NK-92 treated with Interleukin-12 subunit alpha and Interleukin-12 subunit beta, amount 100 ng/mL, for 24 hours (cell line): ENCODE results near the gene DDX18.
"Not testable (repeated sequence)": the region's sequence is repeated elsewhere in the genome, so short reads cannot be mapped to it uniquely, and the experiment has no call there.

Source experiments
- DNase-seq: peaks from one replicate; lab custom pipeline; 2025; lab: John Stamatoyannopoulos, UW

Gene DDX18

DNA sequence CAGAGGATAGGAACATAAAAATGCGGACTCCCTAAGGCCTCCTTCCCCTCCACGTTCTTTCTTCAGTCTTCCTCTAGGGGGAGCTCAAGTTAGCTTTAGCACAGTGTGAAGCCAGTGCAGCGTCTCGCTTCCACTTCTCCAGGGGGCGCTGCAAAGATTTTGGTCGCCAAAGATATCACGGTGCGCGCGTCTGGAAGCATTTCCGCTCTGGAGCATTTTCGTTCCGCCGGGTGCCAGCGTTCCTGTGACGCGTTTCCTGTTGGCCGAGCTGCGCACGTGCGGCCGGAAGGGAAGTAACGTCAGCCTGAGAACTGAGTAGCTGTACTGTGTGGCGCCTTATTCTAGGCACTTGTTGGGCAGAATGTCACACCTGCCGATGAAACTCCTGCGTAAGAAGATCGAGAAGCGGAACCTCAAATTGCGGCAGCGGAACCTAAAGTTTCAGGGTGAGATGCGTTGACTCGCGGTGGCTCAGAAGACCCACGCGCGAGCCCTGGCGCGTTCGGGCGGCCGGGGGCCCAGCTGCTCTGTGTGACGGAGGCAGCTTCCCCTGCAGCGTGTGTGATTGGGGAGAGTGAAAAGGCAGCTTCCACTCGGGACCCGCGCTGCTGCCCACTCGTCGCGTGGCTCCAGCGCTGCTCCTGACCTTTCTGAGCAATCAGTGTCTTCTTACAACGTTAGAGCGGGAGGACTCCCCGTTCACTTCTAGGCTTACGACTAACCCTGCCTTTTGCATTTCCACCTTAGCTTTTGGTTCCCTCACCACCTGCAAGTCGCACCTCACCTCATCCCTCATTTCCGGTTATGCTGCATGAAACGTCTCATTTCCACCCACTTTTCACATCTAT is at the start of gene DDX18:
Gene DDX18, plus strand, starts transcription at position 275 of the 848 bp plus-strand sequence. Its CDS starts 87 bp downstream, at position 362.
- DNase-seq = peak; percentile 94

DNA sequence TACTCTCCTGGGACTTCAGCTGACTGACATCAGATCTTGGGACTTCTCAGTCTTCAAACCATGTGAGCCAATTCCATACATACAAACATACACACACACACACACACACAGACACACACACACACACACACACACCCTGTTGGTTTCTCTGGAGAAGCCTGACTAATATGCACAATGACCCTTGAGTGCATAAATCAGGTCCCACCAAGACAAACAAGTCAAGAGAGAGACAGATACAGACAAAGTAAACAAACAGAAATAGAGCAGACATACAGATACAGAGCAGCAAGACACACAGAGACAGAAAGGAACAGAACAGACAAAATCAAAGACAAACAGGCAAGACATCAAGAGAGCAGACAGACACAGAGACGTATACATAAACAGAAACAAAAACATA is 43.8 kb upstream of the DDX18 start:
- no peak for DNase-seq

DNA sequence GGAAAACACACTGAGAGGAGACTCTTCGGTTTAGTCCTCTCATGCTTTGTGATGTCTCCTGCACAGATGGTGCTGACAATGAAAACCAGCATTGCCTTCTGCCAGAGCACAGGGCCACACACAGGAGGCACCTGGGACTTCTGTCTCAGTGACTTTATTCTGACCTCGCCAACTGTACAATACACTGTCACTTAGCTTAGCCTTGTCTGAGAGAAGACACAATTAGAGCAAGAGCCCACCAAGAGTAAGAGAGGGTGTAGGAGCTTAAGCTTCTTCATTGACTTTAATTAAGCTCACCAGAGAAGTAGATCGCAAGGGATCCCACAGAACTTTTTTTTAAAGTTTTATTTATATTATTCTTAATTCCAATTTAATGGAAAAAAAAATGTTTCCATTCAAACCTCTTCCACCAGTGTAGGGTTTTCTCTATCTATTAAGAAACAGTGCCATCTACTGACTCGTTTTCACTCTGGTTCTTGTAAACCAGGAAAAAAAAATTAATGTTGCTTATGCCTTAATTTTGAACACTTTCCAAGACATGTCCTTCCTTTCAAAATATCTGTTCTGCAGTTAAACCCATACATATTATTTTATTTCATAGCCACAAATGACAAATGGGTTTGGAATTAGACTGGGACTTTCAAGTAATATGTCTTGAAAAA is 42.4 kb upstream of the DDX18 start:
- no peak for DNase-seq

DNA sequence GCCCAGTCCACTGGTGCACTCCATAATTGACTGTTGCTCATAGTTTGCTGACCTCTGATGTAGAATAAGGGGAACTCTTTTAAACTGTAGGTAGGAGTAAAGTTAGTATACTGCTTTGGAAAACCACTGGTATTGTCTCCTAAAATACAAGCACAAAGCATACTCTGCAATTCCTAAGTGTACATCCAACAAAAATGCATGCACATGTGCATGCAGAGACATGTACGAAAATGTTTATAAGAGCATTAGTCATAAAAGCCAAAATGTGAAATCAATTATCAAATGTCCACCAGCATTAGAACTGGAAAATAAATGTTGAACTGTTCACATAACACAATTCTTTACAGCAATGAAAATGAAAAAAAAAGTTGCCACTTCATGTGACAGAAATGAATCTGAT is 39.8 kb upstream of the DDX18 start:
- DNase-seq = no peak

DNA sequence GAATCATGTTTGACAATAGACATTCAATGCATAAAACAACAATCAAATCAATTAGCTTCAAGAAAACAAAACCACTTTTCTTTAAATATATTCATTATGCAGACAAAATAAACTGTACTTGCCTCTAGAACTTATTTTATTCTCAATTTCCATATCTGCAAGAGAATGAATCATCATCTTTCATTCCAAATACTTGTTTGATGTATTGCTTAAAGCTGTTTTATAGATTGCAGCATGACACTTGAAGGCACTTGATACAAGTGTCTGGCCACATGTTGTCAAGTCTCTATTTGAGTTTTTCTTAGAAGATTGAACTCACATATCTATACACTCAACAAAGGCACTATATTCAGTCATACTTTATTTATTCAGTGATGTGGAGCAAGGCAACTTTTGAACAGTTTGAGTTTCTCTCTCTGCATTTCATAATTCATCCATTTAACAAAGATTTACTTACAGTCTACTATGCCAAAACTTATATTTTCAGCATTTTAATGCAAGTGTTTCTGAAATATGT is 38.7 kb upstream of the DDX18 start:
- no peak for DNase-seq

DNA sequence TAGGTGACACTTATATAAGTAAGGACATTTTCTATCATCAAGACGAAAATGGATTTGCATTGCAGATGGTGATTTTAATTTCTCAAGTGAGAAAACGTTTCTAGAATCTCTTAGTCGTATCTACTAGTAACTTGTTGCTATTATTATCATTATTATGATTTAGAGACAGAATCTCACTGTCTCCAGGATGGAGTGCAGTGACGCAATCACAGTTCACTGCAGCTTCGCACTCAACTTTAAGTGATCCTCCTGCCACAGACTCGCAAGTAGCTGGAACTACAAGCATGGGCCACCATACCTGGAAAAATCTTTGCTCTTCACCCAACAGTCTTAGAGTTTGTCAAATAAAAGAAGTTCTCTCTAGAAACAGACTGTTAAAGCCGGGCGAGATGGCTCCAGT is 37.6 kb upstream of the DDX18 start:
- DNase-seq = no peak

DNA sequence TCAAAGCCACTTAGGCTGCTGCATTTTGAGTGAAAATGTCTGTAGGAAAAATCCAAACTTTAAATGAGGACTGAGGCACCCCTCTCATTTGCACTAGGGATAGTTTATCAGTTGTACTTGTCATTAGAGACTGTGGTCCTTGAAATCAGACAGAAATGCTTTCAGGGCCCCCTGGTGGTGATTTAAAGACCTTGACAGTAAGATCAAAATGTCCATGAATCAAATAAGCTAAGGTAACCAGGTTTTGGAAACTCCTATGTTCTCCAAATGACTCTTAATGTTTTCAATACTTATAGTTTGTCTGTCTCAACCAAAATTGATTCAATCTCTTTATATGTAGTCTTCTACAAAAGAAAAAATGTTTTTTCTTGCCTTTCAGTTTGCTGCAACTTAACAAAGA is 28.8 kb upstream of the DDX18 start:
- DNase-seq = peak; percentile 3

DNA sequence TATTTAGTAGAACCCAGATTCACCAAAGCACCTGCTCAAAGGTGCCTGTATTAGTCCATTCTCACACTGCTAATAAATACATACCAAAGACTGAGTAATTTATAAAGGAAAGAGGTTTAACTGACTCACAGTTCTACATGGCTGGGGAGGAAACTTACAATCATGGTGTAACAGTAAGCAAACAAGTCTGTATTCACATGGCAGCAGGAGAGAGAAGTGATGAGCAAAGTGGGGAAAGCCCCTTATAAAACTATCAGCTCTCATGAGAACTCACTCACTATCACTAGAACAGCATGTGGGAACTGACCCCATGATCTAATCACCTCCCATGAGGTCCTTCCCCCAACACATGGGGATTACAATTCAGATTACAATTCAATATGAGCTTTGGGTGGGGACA is 28.0 kb upstream of the DDX18 start:
- DNase-seq = no peak

DNA sequence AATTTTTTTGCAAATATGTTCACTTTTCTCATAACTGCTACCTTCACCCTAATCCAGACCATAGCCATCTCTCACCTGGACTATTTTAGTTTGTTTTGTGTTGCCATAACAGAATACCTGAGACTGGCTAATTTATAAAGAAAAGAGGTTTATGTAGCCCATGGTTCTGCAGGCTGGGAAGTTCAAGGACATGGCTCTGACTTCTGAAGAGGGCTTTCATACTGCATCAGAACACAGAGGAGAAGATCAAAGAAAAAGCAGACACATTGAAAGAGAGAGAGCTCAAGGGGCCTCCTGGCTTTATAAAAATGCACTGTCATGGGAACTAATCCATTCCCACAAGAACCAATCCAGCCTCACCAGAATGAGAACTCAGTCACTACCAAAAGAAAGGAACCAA is 25.0 kb upstream of the DDX18 start:
- no peak for DNase-seq

DNA sequence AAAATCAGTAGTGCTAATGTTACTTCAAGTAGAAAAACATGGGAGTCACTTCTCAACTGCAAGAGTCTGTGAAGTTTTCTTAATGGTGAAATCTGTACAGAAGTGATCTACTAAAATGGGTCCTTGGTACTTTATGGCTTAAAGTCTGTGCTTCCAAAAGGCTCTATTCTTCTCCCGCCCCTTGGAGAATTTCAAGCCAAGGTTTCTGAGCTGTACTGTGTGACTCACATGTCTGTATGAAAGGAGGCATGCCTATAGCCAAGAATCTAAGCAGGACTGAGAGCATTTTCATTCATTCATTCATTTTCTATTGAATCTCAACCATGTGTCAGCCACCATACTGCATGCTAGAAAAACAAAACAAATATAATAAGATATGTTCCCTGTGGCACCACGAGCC is 19.8 kb upstream of the DDX18 start:
- DNase-seq = no peak

DNA sequence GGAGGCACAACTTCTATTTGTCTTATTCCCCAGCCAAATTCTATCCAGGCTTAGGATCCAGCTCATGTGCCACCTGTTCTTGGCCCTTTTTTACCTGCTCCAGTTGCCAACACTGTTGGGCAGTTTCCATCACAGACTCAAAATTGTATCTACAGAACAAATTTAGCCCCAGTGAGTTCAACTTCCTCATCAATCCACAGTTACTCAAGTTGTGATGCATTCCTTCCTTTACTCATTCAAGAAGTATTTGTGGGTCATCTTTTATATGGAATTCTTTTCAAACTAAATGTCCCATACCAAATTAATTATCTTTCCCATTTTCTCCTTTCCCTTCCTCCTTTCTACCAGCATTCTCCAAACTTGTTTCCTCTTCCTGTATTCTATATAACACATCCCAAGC is 12.7 kb upstream of the DDX18 start:
- DNase-seq = no peak

DNA sequence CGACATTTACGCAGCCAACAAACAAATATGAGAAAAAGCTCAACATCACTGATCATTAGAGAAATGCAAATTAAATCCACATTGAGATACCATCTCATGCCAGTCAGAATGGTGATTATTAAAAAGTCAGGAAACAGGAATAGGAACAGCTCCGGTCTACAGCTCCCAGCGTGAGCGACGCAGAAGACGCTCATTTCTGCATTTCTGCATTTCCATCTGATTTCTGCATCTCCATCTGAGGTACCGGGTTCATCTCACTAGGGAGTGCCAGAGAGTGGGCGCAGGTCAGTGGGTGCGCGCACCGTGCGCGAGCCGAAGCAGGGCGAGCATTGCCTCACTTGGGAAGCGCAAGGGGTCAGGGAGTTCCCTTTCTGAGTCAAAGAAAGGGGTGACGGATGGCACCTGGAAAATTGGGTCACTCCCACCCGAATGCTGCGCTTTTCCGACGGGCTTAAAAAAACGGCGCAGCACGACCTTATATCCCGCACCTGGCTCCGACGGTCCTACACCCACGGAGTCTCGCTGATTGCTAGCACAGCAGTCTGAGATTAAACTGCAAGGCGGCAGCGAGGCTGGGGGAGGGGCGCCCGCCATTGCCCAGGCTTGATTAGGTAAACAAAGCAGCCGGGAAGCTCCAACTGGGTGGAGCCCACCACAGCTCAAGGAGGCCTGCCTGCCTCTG is 10.7 kb upstream of the DDX18 start:
- not testable (repeated sequence) for DNase-seq

DNA sequence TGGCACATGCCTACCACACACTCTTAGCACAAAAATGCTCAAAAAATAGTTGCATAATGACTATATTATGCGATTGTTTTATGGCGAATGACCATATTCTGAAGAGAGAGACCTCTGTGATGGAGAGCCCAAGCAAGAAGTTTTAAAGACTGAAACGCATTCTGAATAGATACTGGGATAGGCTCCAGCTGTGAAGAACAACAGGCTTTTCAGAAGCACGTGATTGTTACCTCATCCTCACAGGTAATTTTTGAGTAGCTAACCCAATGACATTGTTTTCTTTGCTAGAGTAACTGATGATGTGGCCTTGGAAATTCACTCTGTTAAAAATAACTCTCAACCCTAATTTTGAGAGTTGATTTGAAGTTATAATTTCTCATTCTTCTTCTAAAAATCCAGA is 2.0 kb upstream of the DDX18 start:
- DNase-seq = no peak

DNA sequence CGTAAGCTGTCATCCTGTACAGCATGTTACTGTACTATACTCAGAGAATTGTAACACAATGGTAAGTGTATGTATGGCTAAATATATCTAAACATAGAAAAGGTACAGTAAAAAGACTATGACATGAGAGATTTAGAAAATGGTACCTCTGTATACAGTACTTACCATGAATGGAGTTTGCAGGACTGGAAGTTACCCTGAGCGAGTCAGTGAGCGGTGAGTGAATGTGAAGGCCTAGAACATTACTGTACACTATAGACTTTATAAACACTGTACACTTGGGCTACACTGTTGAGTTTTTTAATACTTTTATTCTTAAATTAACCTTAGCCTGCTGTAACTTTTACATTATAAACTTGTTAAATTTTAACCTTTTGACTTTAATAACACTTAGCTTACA is 1.5 kb downstream of the DDX18 start:
- no peak for DNase-seq

DNA sequence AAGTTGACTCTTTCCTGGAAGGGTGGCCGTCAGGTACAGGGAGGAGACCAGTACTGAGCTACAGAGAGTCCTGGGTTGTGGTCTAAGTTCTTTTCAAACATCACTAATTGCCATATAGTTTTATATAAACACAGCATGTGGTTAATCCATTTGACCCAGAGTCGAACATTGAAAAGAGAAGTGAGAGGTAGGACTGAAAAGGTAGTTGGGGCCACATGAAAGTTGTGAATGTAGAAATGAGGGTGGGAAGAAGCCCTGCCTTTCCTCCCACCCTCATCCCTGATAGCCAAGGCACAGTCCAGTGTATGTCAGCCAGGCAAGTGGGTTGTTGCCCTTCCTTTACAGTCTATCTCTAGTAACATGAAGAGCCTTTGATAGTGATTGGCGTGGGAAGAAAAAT is 4.4 kb downstream of the DDX18 start:
- DNase-seq = no peak

DNA sequence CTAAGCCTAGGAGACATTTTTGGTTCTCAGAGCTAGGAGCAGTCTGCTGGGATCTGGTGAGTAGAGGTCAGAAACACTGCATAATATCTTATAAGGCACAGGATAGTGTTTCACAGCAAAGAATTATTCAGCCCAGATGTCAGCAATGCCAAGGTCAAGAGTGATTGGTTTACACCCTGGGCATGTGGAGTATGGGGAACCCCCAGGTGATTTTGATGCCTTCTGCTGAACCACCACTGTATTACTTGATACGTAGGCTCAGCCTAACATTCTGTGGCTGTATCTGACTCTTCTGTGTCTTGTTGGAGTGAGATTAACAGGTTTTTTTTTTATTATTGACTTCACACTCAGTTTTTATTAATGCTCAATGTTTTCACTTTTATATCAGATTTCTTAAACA is 6.0 kb downstream of the DDX18 start:
- DNase-seq = no peak

DNA sequence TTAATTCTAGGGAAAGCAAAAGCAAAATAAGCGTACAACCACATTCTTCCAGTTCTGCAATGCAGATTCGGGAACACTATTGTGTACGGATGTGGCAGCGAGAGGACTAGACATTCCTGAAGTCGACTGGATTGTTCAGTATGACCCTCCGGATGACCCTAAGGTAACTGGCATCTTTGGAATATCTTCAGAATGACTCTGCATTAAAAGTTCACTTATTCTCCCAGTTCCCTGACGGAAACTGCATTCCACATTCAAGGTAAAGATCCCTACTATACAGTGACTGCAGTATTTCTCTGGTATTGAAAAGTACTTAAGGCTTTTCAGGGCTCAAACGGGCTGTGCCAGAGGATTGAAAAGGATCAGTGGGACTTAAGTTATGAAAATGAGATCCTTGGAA is 10.9 kb downstream of the DDX18 start:
- no peak for DNase-seq

DNA sequence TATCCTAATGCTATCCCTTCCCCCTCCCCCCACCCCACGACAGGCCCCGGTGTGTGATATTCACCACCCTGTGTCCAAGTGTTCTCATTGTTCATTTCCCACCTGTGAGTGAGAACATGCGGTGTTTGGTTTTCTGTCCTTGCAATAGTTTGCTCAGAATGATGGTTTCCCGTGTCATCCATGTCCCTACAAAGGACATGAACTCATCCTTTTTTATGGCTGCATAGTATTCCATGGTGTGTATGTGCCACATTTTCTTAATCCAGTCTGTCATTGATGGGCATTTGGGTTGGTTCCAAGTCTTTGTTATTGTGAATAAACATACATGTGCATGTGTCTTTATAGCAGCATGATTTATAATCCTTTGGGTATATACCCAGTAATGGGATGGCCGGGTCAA is 13.0 kb downstream of the DDX18 start:
- DNase-seq = not testable (repeated sequence)

DNA sequence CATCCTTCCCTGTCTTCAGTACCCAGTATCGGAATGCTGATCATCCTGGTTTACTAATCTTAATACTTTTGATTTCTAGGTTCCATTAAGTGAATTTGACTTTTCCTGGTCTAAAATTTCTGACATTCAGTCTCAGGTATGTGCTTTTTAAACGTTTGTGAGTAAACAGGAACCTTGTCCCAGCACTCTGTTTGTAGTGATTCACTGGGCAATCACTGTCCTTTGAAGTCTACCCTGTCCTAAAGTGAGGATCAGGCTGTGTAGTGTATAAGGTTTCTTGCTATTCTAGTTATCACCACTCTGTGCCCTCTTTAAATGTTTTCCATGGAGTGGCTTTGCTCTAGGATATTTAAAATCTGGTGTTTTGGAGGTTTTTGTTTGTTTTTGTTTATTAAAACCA is 14.4 kb downstream of the DDX18 start:
- DNase-seq = no peak

DNA sequence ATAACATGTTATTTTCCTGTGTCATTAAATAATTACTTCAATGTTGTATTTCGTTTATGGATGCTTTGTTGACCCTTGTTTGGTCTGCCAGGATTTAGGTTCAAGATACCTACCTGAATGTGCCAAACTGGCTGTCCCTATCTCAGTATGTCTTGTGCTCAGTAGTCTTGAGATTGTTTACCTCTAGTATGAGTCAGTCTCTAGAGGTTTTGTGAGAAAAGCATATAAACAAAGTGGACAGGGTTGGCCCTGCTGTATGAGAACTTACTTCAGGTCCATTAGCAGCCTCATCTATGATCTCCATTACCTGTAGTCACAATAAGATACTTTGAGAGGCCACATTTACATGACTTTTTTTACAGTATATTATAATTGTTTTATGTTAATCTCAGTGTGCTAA is 17.8 kb downstream of the DDX18 start:
- DNase-seq = no peak

DNA sequence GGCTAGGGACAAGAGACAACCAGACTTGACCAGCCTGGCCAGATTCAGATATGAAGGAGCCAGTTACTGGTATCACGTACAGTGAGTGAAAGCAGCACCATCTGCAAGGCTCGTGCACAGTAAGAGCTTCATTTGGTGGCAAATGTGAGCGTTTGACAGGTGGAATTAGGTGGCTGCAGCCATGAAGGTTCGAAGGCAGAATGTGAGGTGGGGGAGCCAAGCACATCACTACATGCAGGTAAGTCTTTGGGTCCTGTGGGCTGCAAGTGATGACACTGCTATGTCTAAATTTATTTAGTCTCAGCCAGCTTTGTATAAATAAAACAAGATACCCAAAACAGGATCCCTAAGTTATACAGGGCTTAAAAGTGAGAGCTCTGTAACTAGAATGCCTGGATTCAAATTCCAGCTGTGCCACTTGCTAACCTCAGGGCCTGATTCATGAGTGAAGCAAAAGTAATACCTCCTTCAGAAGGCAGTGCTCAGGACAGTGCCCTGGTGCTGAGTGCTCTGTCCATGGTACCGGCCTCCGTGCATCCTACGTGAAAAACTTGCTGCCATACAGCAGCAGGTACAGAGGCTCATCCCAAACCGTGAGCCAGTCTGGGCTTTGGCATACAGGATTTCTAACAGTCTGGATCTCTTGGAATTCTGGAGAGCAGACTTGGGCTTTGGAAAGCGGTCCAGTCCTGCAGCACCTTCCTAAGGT is 18.6 kb downstream of the DDX18 start:
- no peak for DNase-seq

DNA sequence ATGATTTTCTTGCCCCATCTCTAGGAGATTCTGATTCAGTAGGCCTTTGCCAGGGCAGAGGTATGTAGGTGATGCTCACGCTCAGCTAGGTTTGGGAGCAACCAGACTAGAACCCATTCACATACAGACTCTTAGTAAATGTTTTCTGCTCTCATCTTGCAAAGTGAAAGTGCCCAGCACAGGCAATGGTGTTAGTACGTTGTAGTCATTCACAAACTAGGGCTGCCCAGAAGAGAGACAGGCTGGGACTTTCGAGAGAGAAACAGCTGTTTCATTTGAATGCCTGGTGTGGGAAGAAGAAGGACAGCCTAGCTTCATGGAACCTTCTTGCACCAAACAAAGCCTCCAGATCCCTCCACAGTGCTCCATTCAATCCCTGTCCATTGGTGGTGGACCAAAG is 19.4 kb downstream of the DDX18 start:
- no peak for DNase-seq
